Activated naive CD8-positive, alpha-beta T cell treated with anti-CD3 and anti-CD28 coated beads, Interleukin-2, amount 50 U/mL, for 24 hours (primary cell): Measurements from ENCODE around the gene FCER1G.
"Not testable (repeated sequence)": the region's sequence is repeated elsewhere in the genome, so short reads cannot be mapped to it uniquely, and the experiment has no call there.

Source experiments
- ATAC-seq: fragments of 150-1000 bp; cut with Tn5 transposase; one replicate; pipeline ENCODE4 v1.10.0; 2021
- DNase-seq: peaks from one replicate; pipeline ENCODE4 v3.0.0; 2021
- H3K27ac Mint-ChIP-seq: one replicate; pipeline ENCODE4 v1.8.0; 2021; ENCODE audit warnings: mild to moderate bottlenecking, mixed read lengths
- H3K27me3 Mint-ChIP-seq: one replicate; pipeline ENCODE4 v1.8.0; 2021; ENCODE audit warnings: mixed read lengths
- H3K36me3 Mint-ChIP-seq: one replicate; pipeline ENCODE4 v1.8.0; 2021; ENCODE audit warnings: low read depth, mixed read lengths
- H3K4me1 Mint-ChIP-seq: one replicate; pipeline ENCODE4 v1.8.0; 2021; ENCODE audit warnings: mixed read lengths
- H3K4me3 Mint-ChIP-seq: one replicate; pipeline ENCODE4 v1.8.0; 2021; ENCODE audit warnings: mild to moderate bottlenecking, moderate library complexity, mixed read lengths
- H3K9me3 Mint-ChIP-seq: one replicate; pipeline ENCODE4 v1.8.0; 2021; ENCODE audit warnings: mixed read lengths

FCER1G gene

DNA sequence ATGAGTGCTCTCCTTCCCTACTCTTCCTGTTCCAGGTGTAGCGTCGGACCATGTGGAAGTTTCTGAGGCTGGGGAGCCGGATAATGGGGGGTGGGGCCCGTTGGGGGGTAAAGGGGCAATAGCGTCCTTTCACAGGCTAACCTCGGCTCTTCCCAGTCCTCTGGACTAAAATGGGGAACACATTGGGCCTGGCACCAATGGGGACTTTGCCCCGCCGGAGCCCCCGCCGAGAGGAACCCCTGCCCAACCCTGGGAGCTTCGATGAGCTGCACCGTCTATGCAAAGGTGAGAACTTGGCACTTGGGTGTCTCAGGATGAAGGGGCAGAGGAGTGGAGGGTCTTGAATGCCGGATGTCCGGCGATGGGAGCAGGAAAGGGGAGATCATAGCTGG lies 11.2 kb downstream of the FCER1G start:
- Mint-ChIP-seq H3K27me3 (peaks cover 2% of the 10 kb centered on the region), H3K4me3 (peak overlapping the region; percentile 98), H3K9me3 (no peaks in the 10 kb centered on the region), H3K27ac (peak overlapping the region; percentile 97), H3K36me3 (peaks cover 18% of the 10 kb centered on the region), H3K4me1 (peaks cover 37% of the 10 kb centered on the region)
- no peak for ATAC-seq
- no peak for DNase-seq

- Mint-ChIP-seq H3K27me3 (peaks cover 2% of the 10 kb centered on the region), H3K4me3 (peak overlapping the region; percentile 98), H3K9me3 (no peaks in the 10 kb centered on the region), H3K36me3 (peaks cover 18% of the 10 kb centered on the region), H3K4me1 (peaks cover 34% of the 10 kb centered on the region), H3K27ac (peak overlapping the region; percentile 97)
- ATAC-seq: no peak
- no peak for DNase-seq
These were observed 11.7 kb downstream of the FCER1G start for GRCh38 chr1:161226759-161227158.

GRCh38 chr1:161227196-161227871 lies 12.2 kb downstream of the FCER1G start:
- Mint-ChIP-seq H3K36me3 (peaks cover 18% of the 10 kb centered on the region), H3K9me3 (no peaks in the 10 kb centered on the region), H3K27me3 (peaks cover 2% of the 10 kb centered on the region), H3K27ac (peak overlapping the region; percentile 97), H3K4me1 (peaks cover 30% of the 10 kb centered on the region), H3K4me3 (peak overlapping the region; percentile 98)
- DNase-seq (peak; percentile 91), ATAC-seq (peak; percentile 47)

GRCh38 chr1:161228032-161228431 lies 12.9 kb downstream of the FCER1G start:
- Mint-ChIP-seq H3K4me3 (peak overlapping the region; percentile 98), H3K9me3 (no peaks in the 10 kb centered on the region), H3K36me3 (peaks cover 18% of the 10 kb centered on the region), H3K4me1 (peaks cover 29% of the 10 kb centered on the region), H3K27me3 (peaks cover 2% of the 10 kb centered on the region), H3K27ac (no peak overlapping the region)
- ATAC-seq (no peak), DNase-seq (no peak)

- no peak for ATAC-seq
- DNase-seq: no peak
- Mint-ChIP-seq H3K27me3 (no peaks in the 10 kb centered on the region), H3K27ac (peak overlapping the region; percentile 35), H3K4me3 (no peak overlapping the region), H3K36me3 (peaks cover 18% of the 10 kb centered on the region), H3K4me1 (peaks cover 26% of the 10 kb centered on the region), H3K9me3 (no peaks in the 10 kb centered on the region)
These were observed 14.8 kb downstream of the FCER1G start for GRCh38 chr1:161229896-161230295.

DNA sequence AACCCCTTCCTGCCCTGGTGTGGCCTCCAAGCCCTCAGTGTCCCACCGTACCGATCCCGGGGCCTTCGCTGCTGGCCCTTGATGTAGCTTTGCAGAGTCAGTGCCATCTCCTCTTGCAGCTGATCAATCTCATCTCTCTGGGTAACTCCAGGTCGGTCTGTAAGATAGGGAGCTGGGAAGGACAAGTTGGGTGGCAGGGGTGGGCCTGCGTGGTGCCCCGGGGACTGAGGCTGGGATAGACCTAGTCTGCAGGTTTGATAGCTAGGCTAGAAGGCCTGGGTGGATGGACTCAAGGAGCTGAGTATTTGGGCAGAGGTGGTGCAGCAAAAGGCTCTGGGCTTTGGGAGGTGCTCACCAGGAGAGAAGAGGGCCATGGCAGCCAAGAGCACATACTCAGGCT lies 15.7 kb downstream of the FCER1G start:
- Mint-ChIP-seq H3K4me1 (peaks cover 19% of the 10 kb centered on the region), H3K27me3 (no peaks in the 10 kb centered on the region), H3K36me3 (peaks cover 18% of the 10 kb centered on the region), H3K27ac (no peak overlapping the region), H3K4me3 (no peak overlapping the region), H3K9me3 (no peaks in the 10 kb centered on the region)
- ATAC-seq (no peak), DNase-seq (no peak)

- no peak for ATAC-seq
- Mint-ChIP-seq H3K4me1 (no peaks in the 10 kb centered on the region), H3K27ac (no peak overlapping the region), H3K4me3 (no peak overlapping the region), H3K9me3 (no peaks in the 10 kb centered on the region), H3K27me3 (no peaks in the 10 kb centered on the region), H3K36me3 (peaks cover 13% of the 10 kb centered on the region)
- DNase-seq: no peak
These were observed 18.0 kb downstream of the FCER1G start for GRCh38 chr1:161233102-161233501.

GRCh38 chr1:161235957-161236775 lies 21.1 kb downstream of the FCER1G start:
- H3K4me1 Mint-ChIP-seq: no peaks in the 10 kb centered on the region
- H3K27ac Mint-ChIP-seq: no peak overlapping the region
- no peaks in the 10 kb centered on the region for H3K36me3 Mint-ChIP-seq
- no peak for DNase-seq
- H3K9me3 Mint-ChIP-seq: no peaks in the 10 kb centered on the region
- no peak for ATAC-seq
- H3K4me3 Mint-ChIP-seq: no peak overlapping the region
- H3K27me3 Mint-ChIP-seq: peaks cover 3% of the 10 kb centered on the region

GRCh38 chr1:161238039-161238473 lies 23.0 kb downstream of the FCER1G start, which contains the start of gene NR1I3:
Gene NR1I3 (minus strand): TSS chr1:161238203. CDS start chr1:161236565, 1,638 bp downstream.
- DNase-seq (no peak), ATAC-seq (no peak)
- Mint-ChIP-seq H3K27me3 (peaks cover 7% of the 10 kb centered on the region), H3K4me1 (no peaks in the 10 kb centered on the region), H3K9me3 (no peaks in the 10 kb centered on the region), H3K4me3 (no peak within 1 kb of the TSS), H3K36me3 (no peaks in the 10 kb centered on the region), H3K27ac (no peak within 1 kb of the TSS)

DNA sequence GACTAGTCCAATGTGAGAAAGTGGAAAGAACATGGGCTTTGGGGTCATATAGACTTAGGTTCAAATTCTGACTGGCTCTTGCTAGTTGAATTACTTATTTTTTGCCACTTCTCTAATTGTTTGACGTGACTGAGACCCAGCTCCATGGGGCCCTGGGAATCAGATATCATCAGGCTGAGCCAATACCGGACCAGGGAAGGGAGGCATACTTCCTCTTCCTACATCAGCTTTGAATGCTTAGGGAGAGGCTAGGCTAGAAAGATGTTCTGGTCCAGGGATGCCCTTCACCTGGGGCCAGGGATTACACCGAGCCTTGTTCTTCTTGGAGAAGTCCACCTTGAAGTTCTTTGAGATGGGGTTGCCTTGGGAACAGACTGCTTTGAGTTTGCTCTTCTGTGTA lies 26.6 kb downstream of the FCER1G start:
- H3K27me3 Mint-ChIP-seq: peaks cover 11% of the 10 kb centered on the region
- DNase-seq: no peak
- no peak for ATAC-seq
- H3K27ac Mint-ChIP-seq: no peak overlapping the region
- no peaks in the 10 kb centered on the region for H3K4me1 Mint-ChIP-seq
- H3K9me3 Mint-ChIP-seq: no peaks in the 10 kb centered on the region
- no peaks in the 10 kb centered on the region for H3K36me3 Mint-ChIP-seq
- H3K4me3 Mint-ChIP-seq: no peak overlapping the region

DNA sequence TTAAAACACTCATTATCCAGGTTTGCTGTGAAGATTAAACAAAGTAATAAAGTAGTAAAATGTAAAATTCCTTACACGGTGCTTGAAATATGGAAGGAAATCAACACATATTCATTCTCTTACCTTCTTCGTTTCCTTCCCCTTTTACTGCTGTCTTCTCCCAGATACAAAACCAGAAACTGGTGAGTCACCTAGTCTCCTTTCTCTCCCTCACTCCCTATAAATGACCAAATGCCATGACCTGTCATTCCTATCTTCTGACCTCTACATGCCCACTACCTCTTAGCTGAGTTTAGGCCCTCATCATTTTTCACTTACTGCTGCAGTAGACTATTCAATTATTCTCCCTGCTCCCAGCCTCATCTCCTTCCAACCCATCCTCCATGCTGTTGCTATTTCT lies 27.2 kb downstream of the FCER1G start:
- H3K27me3 Mint-ChIP-seq: peaks cover 11% of the 10 kb centered on the region
- H3K27ac Mint-ChIP-seq: no peak overlapping the region
- H3K36me3 Mint-ChIP-seq: no peaks in the 10 kb centered on the region
- no peaks in the 10 kb centered on the region for H3K9me3 Mint-ChIP-seq
- DNase-seq (no peak), ATAC-seq (no peak)
- no peaks in the 10 kb centered on the region for H3K4me1 Mint-ChIP-seq
- no peak overlapping the region for H3K4me3 Mint-ChIP-seq

DNA sequence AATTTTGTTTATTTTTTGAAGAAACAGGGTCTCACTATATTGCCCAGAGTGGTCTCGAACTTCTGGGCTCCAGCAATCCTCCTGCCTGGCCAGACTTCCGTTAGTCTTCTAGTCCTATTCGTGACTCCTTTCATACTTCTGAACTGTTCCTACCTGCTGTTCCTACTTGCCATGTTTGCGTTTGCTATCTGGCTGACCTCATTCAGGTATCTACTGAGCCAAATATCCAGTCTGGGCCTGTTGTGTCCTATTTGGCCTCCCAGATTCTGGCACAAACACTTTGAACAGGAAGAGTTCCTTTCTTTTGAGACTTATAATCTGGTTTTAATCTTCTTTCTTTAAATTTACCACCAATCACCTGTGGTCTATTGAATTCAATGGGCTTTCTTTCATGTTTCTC lies 29.8 kb downstream of the FCER1G start:
- H3K36me3 Mint-ChIP-seq: no peaks in the 10 kb centered on the region
- H3K4me1 Mint-ChIP-seq: no peaks in the 10 kb centered on the region
- no peak overlapping the region for H3K27ac Mint-ChIP-seq
- peaks cover 11% of the 10 kb centered on the region for H3K27me3 Mint-ChIP-seq
- H3K4me3 Mint-ChIP-seq: no peak overlapping the region
- ATAC-seq (no peak), DNase-seq (no peak)
- H3K9me3 Mint-ChIP-seq: peaks cover 2% of the 10 kb centered on the region

DNA sequence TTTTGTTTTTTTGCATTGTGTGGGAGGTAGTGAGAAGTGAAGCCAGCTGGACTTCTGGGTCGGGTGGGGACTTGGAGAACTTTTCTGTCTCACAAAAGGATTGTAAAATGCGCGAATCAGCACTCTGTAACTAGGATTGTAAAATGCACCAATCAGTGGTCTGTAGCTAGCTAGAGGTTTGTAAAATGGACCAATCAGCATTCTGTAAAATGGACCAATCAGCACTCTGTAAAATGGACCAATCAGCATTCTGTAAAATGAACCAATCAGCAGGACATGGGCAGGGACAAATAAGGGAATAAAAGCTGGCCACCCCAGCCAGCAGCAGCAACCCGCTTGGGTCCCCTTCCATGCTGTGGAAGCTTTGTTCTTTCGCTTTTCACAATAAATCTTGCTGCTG lies 35.0 kb downstream of the FCER1G start:
- not testable (repeated sequence) for H3K4me3 Mint-ChIP-seq, H3K4me1 Mint-ChIP-seq, DNase-seq, ATAC-seq, H3K27me3 Mint-ChIP-seq, H3K9me3 Mint-ChIP-seq, H3K27ac Mint-ChIP-seq, H3K36me3 Mint-ChIP-seq

GRCh38 chr1:161250829-161251228 lies 35.7 kb downstream of the FCER1G start:
- no peaks in the 10 kb centered on the region for H3K27me3 Mint-ChIP-seq
- no peak overlapping the region for H3K4me3 Mint-ChIP-seq
- H3K9me3 Mint-ChIP-seq: peaks cover 7% of the 10 kb centered on the region
- no peak overlapping the region for H3K27ac Mint-ChIP-seq
- ATAC-seq (no peak), DNase-seq (no peak)
- H3K4me1 Mint-ChIP-seq: no peaks in the 10 kb centered on the region
- no peaks in the 10 kb centered on the region for H3K36me3 Mint-ChIP-seq

DNA sequence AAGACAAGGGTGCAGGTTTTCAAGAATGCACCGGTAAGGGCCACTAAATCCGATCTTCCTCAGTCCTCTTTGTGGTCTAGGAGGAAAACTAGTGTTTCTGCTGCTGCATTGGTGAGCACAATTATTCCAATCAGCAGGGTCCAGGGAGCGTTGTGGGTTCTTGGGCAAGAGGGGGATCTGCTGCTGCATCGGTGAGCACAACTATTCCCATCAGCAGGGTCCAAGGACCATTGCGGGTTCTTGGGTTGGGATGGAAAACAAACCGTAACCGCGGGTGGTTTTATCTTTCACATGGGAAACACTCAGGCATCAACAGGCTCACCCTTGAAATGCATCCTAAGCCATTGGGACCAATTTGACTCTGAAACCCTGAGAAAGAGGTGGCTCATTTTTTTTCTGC lies 36.5 kb downstream of the FCER1G start:
- Mint-ChIP-seq H3K27me3 (peaks cover 3% of the 10 kb centered on the region), H3K27ac (no peak overlapping the region), H3K9me3 (peaks cover 12% of the 10 kb centered on the region), H3K4me1 (no peaks in the 10 kb centered on the region), H3K36me3 (no peaks in the 10 kb centered on the region), H3K4me3 (no peak overlapping the region)
- DNase-seq: no peak
- ATAC-seq: no peak
